HG03354 (cell line): ENCODE results near the gene TBX4.

ENCODE experiments used
- ATAC-seq: cut with Tn5 transposase; IDR thresholded peaks from one replicate; pipeline ENCODE4 v1.9.1; 2021; ENCODE audit warnings: mild to moderate bottlenecking; ENCODE audit not compliant: unreplicated experiment, poor library complexity, severe bottlenecking

Gene TBX4

GRCh38 chr17:61452301-61453290 lies at the start of gene TBX4:
Gene TBX4, plus strand, starts transcription at chr17:61452422. Its CDS starts 4,069 bp downstream, at chr17:61456491.
- ATAC-seq: no peak

GRCh38 chr17:61402978-61403800 lies 49.0 kb upstream of the TBX4 start:
- ATAC-seq: no peak

- no peak for ATAC-seq
Observed at GRCh38 chr17:61403801-61404662, 48.2 kb upstream of the TBX4 start.

- no peak for ATAC-seq
Observed at GRCh38 chr17:61404663-61404912, 47.6 kb upstream of the TBX4 start.

- ATAC-seq: no peak
Observed at GRCh38 chr17:61404913-61405685, 47.1 kb upstream of the TBX4 start.

- ATAC-seq: no peak
Observed at GRCh38 chr17:61405686-61406536, 46.3 kb upstream of the TBX4 start.

- ATAC-seq: no peak
Observed at GRCh38 chr17:61406537-61406845, 45.7 kb upstream of the TBX4 start.

GRCh38 chr17:61406971-61407911 lies 45.0 kb upstream of the TBX4 start:
- no peak for ATAC-seq

- ATAC-seq: no peak
Observed at GRCh38 chr17:61408151-61409041, 43.8 kb upstream of the TBX4 start.

- no peak for ATAC-seq
Observed at GRCh38 chr17:61409301-61410112, 42.7 kb upstream of the TBX4 start.

- ATAC-seq: peak; percentile 34
Observed at GRCh38 chr17:61410141-61411010, 41.8 kb upstream of the TBX4 start.

GRCh38 chr17:61411011-61411260 lies 41.3 kb upstream of the TBX4 start:
- no peak for ATAC-seq

- no peak for ATAC-seq
Observed at GRCh38 chr17:61411261-61412142, 40.7 kb upstream of the TBX4 start.

- ATAC-seq: peak; percentile 72
Observed at GRCh38 chr17:61412143-61412859, 39.9 kb upstream of the TBX4 start.
